Measurements from ENCODE around the gene WNT3.
"Not testable (repeated sequence)": the region's sequence is repeated elsewhere in the genome, so short reads cannot be mapped to it uniquely, and the experiment has no call there.

The WNT3 gene

GRCh38 chr17:46759141-46759540 is 59.4 kb downstream of the WNT3 start:
- no peak for DNase-seq

GRCh38 chr17:46758614-46759013 is 59.9 kb downstream of the WNT3 start:
- DNase-seq, result no peak

GRCh38 chr17:46757588-46757987 is 60.9 kb downstream of the WNT3 start:
- not testable (repeated sequence) for DNase-seq

GRCh38 chr17:46756861-46757260 is 61.6 kb downstream of the WNT3 start:
- DNase-seq, result no peak

- no peak for DNase-seq
Observed at GRCh38 chr17:46756081-46756735, 62.3 kb downstream of the WNT3 start.

GRCh38 chr17:46753776-46754175 is 64.7 kb downstream of the WNT3 start:
- DNase-seq, result no peak

- no peak for DNase-seq
Observed at GRCh38 chr17:46751425-46751824, 67.1 kb downstream of the WNT3 start.

- no peak for DNase-seq
Observed at GRCh38 chr17:46745376-46745775, 73.1 kb downstream of the WNT3 start.

- DNase-seq, result no peak
Observed at GRCh38 chr17:46744441-46744840, 74.1 kb downstream of the WNT3 start.

- no peak for DNase-seq
Observed at GRCh38 chr17:46742565-46743270, 75.8 kb downstream of the WNT3 start.

- no peak for DNase-seq
Observed at GRCh38 chr17:46741122-46741730, 77.3 kb downstream of the WNT3 start.

GRCh38 chr17:46739982-46740381 is 78.5 kb downstream of the WNT3 start:
- no peak for DNase-seq

- no peak for DNase-seq
Observed at GRCh38 chr17:46738544-46738943, 79.9 kb downstream of the WNT3 start.

- DNase-seq, result no peak
Observed at GRCh38 chr17:46737326-46737725, 81.2 kb downstream of the WNT3 start.

- no peak for DNase-seq
Observed at GRCh38 chr17:46736100-46736499, 82.4 kb downstream of the WNT3 start.

GRCh38 chr17:46733837-46734475 is 84.5 kb downstream of the WNT3 start:
- DNase-seq, result no peak

- DNase-seq, result no peak
Observed at GRCh38 chr17:46732754-46733398, 85.6 kb downstream of the WNT3 start.

- DNase-seq, result no peak
Observed at GRCh38 chr17:46732160-46732559, 86.3 kb downstream of the WNT3 start.

GRCh38 chr17:46730679-46731078 is 87.8 kb downstream of the WNT3 start:
- DNase-seq, result no peak

GRCh38 chr17:46730026-46730425 is 88.5 kb downstream of the WNT3 start:
- DNase-seq, result no peak

GRCh38 chr17:46727572-46728348 is 90.7 kb downstream of the WNT3 start:
- DNase-seq, result no peak

GRCh38 chr17:46726206-46726605 is 92.3 kb downstream of the WNT3 start:
- no peak for DNase-seq

Data from 8988T (cell line).